Vagina (tissue), 2 donors: ENCODE results near the gene ULBP1.
A peak's percentile ranks its signal among the peaks of the same experiment; 100 is the strongest.

Experiments
- CTCF ChIP-seq, 3 experiments: fragments of 450-650 bp in 2 of 3; fragments of 200-600 bp in 1 of 3; sonication (generic) in 1 of 3; IDR thresholded peaks; one replicate each; pipeline ENCODE4 v1.5.1; 2017 to 2019; ENCODE audit warnings: antibody characterized with exemption in 3 of 3, mild to moderate bottlenecking in 2 of 3, moderate library complexity in 2 of 3
- POLR2A ChIP-seq, 2 donors: fragments of 450-650 bp; IDR thresholded peaks; one replicate each; pipeline ENCODE4 v1.6.1; 2017; ENCODE audit warnings: antibody characterized with exemption in 2 of 2, mild to moderate bottlenecking in 2 of 2, moderate library complexity in 2 of 2

- TF ChIP-seq CTCF (IDR thresholded peaks at IDR 0.05) (peak in 1 of 3 experiments; percentile 18), POLR2A (IDR thresholded peaks at IDR 0.05) (no peak)
These were observed at the start of gene ULBP1 for GRCh38 chr6:149963462-149964307.
